Measurements from ENCODE around the gene ZNF668.

DNA sequence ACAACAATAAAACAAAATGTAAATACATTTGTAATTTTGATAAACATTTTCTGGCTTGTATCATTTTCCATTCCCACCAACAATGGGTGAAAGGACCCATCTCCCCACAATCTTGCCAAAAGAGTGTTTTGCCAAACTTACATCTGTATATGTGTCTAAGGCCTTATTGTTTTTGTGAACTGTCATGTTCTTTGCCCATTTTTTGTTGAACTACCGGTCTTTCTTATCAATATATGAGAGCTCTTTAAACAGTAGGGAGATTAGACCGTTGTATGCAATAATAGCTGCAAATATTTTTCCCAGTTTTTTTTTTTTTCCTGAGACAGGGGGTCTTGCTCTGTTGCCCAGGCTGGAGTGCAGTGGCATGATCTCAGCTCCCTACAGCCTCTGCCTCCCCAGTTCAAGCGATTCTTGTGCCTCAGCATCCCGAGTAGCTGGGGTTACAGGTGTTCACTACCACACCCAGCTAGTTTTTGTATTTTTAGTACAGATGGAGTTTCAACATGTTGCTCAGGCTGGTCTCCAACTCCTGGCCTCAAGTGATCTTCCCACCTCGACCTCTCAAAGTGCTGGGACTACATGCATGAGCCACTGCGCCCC is 50.3 kb downstream of the ZNF668 start:
- TF ChIP-seq, protein P1, sequence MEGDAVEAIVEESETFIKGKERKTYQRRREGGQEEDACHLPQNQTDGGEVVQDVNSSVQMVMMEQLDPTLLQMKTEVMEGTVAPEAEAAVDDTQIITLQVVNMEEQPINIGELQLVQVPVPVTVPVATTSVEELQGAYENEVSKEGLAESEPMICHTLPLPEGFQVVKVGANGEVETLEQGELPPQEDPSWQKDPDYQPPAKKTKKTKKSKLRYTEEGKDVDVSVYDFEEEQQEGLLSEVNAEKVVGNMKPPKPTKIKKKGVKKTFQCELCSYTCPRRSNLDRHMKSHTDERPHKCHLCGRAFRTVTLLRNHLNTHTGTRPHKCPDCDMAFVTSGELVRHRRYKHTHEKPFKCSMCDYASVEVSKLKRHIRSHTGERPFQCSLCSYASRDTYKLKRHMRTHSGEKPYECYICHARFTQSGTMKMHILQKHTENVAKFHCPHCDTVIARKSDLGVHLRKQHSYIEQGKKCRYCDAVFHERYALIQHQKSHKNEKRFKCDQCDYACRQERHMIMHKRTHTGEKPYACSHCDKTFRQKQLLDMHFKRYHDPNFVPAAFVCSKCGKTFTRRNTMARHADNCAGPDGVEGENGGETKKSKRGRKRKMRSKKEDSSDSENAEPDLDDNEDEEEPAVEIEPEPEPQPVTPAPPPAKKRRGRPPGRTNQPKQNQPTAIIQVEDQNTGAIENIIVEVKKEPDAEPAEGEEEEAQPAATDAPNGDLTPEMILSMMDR (IDR thresholded peaks at IDR 0.05), result no peak
- TF ChIP-seq POLR2A (IDR thresholded peaks at IDR 0.05) (no peak), EP300 (IDR thresholded peaks at IDR 0.05) (no peak)

Data from ovary (tissue), 3 donors.